HCT116 (cell line): ENCODE results near the gene IVD. TPM values are rescaled to one million over a fixed set of nuclear protein-coding genes. Genes with fewer than 3 reads are reported as not detected.

Experiments
- ATAC-seq: fragments of 200-7000 bp; cut with Tn5 transposase; 2 replicates; pipeline ENCODE4 v1.9.1; 2020; ENCODE audit warnings: mild to moderate bottlenecking, moderate library complexity
- BruUV-seq: library from RNA; stranded (reverse); fragments of 400-500 nt; replicated peaks from 2 replicates; lab custom pipeline; 2021; lab: Mats Ljungman, UMichigan
- CTCF ChIA-PET: fragments of 300-600 bp; sonication (Branson Sonifier 250); formaldehyde crosslinking; loops from one replicate; lab custom pipeline; 2021; ENCODE audit warnings: antibody characterized with exemption; lab: Charles Lee
- POLR2A ChIA-PET: fragments of 300-600, 350-600 bp; sonication (Branson Sonifier 250); formaldehyde crosslinking; loops from one replicate; lab custom pipeline; 2021; ENCODE audit warnings: antibody characterized with exemption; lab: Charles Lee
- RAD21 ChIA-PET, 2 experiments: fragments of 300-600 bp; sonication (Branson Sonifier 250); formaldehyde crosslinking; loops; one replicate each; lab custom pipeline; 2023; ENCODE audit warnings: low total read pairs in 2 of 2; ENCODE audit not compliant: uncharacterized antibody in 2 of 2, unreplicated experiment in 2 of 2, low non-redundant PET in 1 of 2; lab: Charles Lee
- DNase-seq: peaks from one replicate; pipeline ENCODE4 v3.0.0-alpha.2; 2010; ENCODE audit warnings: low read depth, low spot score
- H2AFZ ChIP-seq: fragments of 200-600 bp; shearing (Covaris generic), sonication (generic); 2 replicates; pipeline ENCODE4 v1.6.1; 2017; ENCODE audit warnings: low read depth, mixed run types, mixed read lengths, antibody characterized with exemption, low read length; ENCODE audit not compliant: poor library complexity, severe bottlenecking
- H3K27ac ChIP-seq: 2 replicates; pipeline ENCODE4 v1.5.1; 2012; ENCODE audit warnings: low read depth, low read length
- H3K27me3 ChIP-seq: fragments of 200-600 bp; sonication (generic); 2 replicates; pipeline ENCODE4 v1.6.1; 2016; ENCODE audit warnings: mixed run types, low read length, mixed read lengths; ENCODE audit not compliant: insufficient read depth
- H3K36me3 ChIP-seq, 2 experiments: fragments of 200-500 bp in 1 of 2; fragments of 200-600 bp in 1 of 2; sonication (Bioruptor generic) in 1 of 2; sonication (generic) in 1 of 2; 2 replicates each; pipeline versions ENCODE4 v1.5.1 to v1.6.1; 2014 to 2016; ENCODE audit warnings: low read length in 2 of 2, inconsistent platforms in 1 of 2, mixed read lengths in 1 of 2, mixed run types in 1 of 2; ENCODE audit not compliant: insufficient read depth in 2 of 2, control insufficient read depth in 1 of 2
- H3K4me1 ChIP-seq, 2 experiments: fragments of 200-600 bp in 1 of 2; sonication (generic) in 1 of 2; 2 replicates each; pipeline versions ENCODE4 v1.5.1 to v1.6.1; 2012 to 2017; ENCODE audit warnings: low read length in 2 of 2, inconsistent platforms in 1 of 2, mild to moderate bottlenecking in 1 of 2, mixed read lengths in 1 of 2, mixed run types in 1 of 2, moderate library complexity in 1 of 2; ENCODE audit not compliant: insufficient read depth in 2 of 2, control insufficient read depth in 1 of 2
- H3K4me2 ChIP-seq: fragments of 200-600 bp; sonication (generic); 2 replicates; pipeline ENCODE4 v1.6.1; 2017; ENCODE audit warnings: mixed run types, low read length, mixed read lengths
- H3K4me3 ChIP-seq, 2 experiments: fragments of 200-600 bp in 1 of 2; sonication (generic) in 1 of 2; replicated peaks in 1 of 2; 2 replicates each; pipeline ENCODE4 v1.5.1; 2011 to 2016; ENCODE audit warnings: low read length in 2 of 2, control low read depth in 1 of 2, low read depth in 1 of 2, mild to moderate bottlenecking in 1 of 2, mixed read lengths in 1 of 2, mixed run types in 1 of 2
- H3K79me2 ChIP-seq: fragments of 200-600 bp; sonication (generic); 2 replicates; pipeline ENCODE4 v1.6.1; 2017; ENCODE audit warnings: mild to moderate bottlenecking, mixed run types, low read length, moderate library complexity, mixed read lengths; ENCODE audit not compliant: insufficient read depth
- H3K9ac ChIP-seq: fragments of 200-600 bp; sonication (generic); 2 replicates; pipeline ENCODE4 v1.6.1; 2016; ENCODE audit warnings: low read length, mixed read lengths
- H3K9me2 ChIP-seq: fragments of 200-600 bp; sonication (generic), shearing (Covaris generic); 2 replicates; pipeline ENCODE4 v1.6.1; 2017; ENCODE audit warnings: mixed run types, mild to moderate bottlenecking, moderate library complexity; ENCODE audit not compliant: insufficient read depth
- H3K9me3 ChIP-seq, 2 experiments: fragments of 200-500 bp in 1 of 2; fragments of 200-600 bp in 1 of 2; sonication (Bioruptor generic) in 1 of 2; sonication (generic) in 1 of 2; 2 replicates each; pipeline ENCODE4 v1.6.1; 2014 to 2017; ENCODE audit warnings: low read length in 2 of 2, mixed read lengths in 2 of 2, inconsistent platforms in 1 of 2, low read depth in 1 of 2, mild to moderate bottlenecking in 1 of 2, mixed run types in 1 of 2, moderate library complexity in 1 of 2; ENCODE audit not compliant: control insufficient read depth in 1 of 2, insufficient read depth in 1 of 2
- H4K20me1 ChIP-seq: fragments of 200-600 bp; sonication (generic), shearing (Covaris generic); 2 replicates; pipeline ENCODE4 v1.6.1; 2017; ENCODE audit warnings: mixed run types, mild to moderate bottlenecking, moderate library complexity; ENCODE audit not compliant: insufficient read depth
- EGR1 ChIP-seq: IDR thresholded peaks from 2 replicates; pipeline ENCODE4 v1.6.1; 2012; ENCODE audit warnings: low read depth
- EZH2 ChIP-seq: fragments of 200-600 bp; sonication (generic); IDR thresholded peaks from 2 replicates; pipeline ENCODE4 v1.6.1; 2017; ENCODE audit warnings: antibody characterized with exemption, mixed run types
- FOSL1 ChIP-seq: IDR thresholded peaks from 2 replicates; pipeline ENCODE4 v1.6.1; 2012; ENCODE audit warnings: low read depth
- JUND ChIP-seq: IDR thresholded peaks from 2 replicates; pipeline ENCODE4 v1.6.1; 2012
- SP1 ChIP-seq: IDR thresholded peaks from 2 replicates; pipeline ENCODE4 v1.6.1; 2012; ENCODE audit warnings: low read depth
- intact Hi-C: fragments of 100-400 bp; cut with micrococcal nuclease; formaldehyde crosslinking; loops from 2 replicates; pipeline ENCODE4 v1.10.0; 2022
- total RNA-seq: library from RNA; stranded (reverse); gene quantifications from one replicate; pipeline ENCODE4 v1.2.1, GENCODE V29; 2021; ENCODE audit not compliant: unreplicated experiment
- TF ChIP-seq, protein P1 (sequence below): IDR thresholded peaks from 2 replicates; pipeline ENCODE4 v1.6.1; 2012; ENCODE audit warnings: low read depth

Gene IVD
- total RNA-seq, 1 experiment from 2014 or later, result 65.6 TPM

DNA sequence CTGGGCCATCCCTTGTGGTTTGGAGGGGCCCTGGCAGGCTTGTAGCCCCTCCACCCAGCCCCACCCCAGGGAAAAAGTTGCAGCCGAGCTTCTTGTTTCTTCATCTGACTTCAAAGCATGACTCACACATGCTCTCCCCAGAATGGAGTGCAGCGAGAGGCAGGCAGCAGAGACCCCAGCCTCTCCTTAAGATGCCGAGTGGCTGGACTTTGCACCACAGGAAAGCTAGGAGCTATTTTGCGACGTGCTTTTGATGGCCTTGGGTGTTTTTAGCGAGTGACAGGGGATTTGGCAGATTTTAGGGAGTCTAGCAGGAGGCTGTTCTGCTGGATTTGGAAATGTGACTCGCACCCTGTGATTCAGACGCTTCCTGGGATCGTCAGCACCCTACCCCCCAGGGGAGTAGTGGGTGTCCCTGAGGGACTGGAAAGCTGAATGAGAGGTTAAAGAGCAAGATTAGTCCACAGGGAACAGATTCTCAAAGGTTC lies 49.4 kb downstream of the IVD start:
- POLR2A ChIA-PET, result no interaction called here
- ATAC-seq, result peak; percentile 69
- Histone ChIP-seq H3K9ac (peak overlapping the region; percentile 48), H3K27me3 (no peaks in the 10 kb centered on the region), H3K79me2 (peaks cover 87% of the 10 kb centered on the region), H3K4me1 (peaks cover 29 to 48% of the 10 kb centered on the region in 2 experiments), H2AFZ (no peak overlapping the region), H4K20me1 (peaks cover 2% of the 10 kb centered on the region; the same call in 1 of the 2 replicates), H3K27ac (peak overlapping the region; percentile 28), H3K9me3 (no peaks in the 10 kb centered on the region), H3K4me3 (peak overlapping the region; percentile 17 to 46; a peak in 3 of 4 replicates), H3K4me2 (peak overlapping the region; percentile 87), H3K36me3 (no peaks in the 10 kb centered on the region; a peak in 1 of 4 replicates), H3K9me2 (no peaks in the 10 kb centered on the region)
- intact Hi-C loops, result no loop called here
- BruUV-seq, result no TSS peak
- TF ChIP-seq JUND (peak; percentile 54; the same call in 1 of the 2 replicates), EGR1 (no peak), FOSL1 (peak; percentile 71), SP1 (peak; percentile 51), EZH2 (no peak)
- TF ChIP-seq, protein P1, sequence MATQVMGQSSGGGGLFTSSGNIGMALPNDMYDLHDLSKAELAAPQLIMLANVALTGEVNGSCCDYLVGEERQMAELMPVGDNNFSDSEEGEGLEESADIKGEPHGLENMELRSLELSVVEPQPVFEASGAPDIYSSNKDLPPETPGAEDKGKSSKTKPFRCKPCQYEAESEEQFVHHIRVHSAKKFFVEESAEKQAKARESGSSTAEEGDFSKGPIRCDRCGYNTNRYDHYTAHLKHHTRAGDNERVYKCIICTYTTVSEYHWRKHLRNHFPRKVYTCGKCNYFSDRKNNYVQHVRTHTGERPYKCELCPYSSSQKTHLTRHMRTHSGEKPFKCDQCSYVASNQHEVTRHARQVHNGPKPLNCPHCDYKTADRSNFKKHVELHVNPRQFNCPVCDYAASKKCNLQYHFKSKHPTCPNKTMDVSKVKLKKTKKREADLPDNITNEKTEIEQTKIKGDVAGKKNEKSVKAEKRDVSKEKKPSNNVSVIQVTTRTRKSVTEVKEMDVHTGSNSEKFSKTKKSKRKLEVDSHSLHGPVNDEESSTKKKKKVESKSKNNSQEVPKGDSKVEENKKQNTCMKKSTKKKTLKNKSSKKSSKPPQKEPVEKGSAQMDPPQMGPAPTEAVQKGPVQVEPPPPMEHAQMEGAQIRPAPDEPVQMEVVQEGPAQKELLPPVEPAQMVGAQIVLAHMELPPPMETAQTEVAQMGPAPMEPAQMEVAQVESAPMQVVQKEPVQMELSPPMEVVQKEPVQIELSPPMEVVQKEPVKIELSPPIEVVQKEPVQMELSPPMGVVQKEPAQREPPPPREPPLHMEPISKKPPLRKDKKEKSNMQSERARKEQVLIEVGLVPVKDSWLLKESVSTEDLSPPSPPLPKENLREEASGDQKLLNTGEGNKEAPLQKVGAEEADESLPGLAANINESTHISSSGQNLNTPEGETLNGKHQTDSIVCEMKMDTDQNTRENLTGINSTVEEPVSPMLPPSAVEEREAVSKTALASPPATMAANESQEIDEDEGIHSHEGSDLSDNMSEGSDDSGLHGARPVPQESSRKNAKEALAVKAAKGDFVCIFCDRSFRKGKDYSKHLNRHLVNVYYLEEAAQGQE, result no peak
- CTCF ChIA-PET, result interaction anchor here (1.2 to 1.3 kb wide), 2 partner anchors 14 to 15 kb away, joined by 3 read pairs; partner anchors contain the start of gene BAHD1
- DNase-seq, result no peak
- RAD21 ChIA-PET, result no interaction called here
